ENCODE data around the gene PDSS2.

- TF ChIP-seq CTCF (IDR thresholded peaks at IDR 0.05) (no peak), POLR2A (IDR thresholded peaks at IDR 0.05) (no peak)
Measured at GRCh38 chr6:107439406-107439805, 20.0 kb downstream of the PDSS2 start.

All from testis (tissue), 2 donors.